Measurements from ENCODE around the gene SUCLG2. TPM values are rescaled to one million over a fixed set of nuclear protein-coding genes. Genes with fewer than 3 reads are reported as not detected.

Gene SUCLG2
- total and polyA plus RNA-seq, 12 donors = 28.3 to 122 (median 97.4) TPM

- no peak for TF ChIP-seq CTCF (IDR thresholded peaks at IDR 0.05)
- no peak for DNase-seq
- Histone ChIP-seq H3K27ac (no peak overlapping the region), H3K4me1 (peaks cover 0 to under 1% (median 0%) of the 10 kb centered on the region in 9 donors), H3K27me3 (no peaks in the 10 kb centered on the region), H3K4me3 (no peak overlapping the region), H3K36me3 (peaks cover 0 to 66% (median 16%) of the 10 kb centered on the region in 9 donors), H3K9me3 (no peaks in the 10 kb centered on the region)
- intact Hi-C loops (cut with DNase I) = no loop called here
- WGBS, 2 donors = 90 to 91% methylated on average over 6 of the region's 6 CpGs
- ATAC-seq = no peak
Measured at GRCh38 chr3:67524046-67524445, 130.4 kb downstream of the SUCLG2 start.

- no peaks in the 10 kb centered on the region for H3K9me3 ChIP-seq
- no peak overlapping the region for H3K4me3 ChIP-seq
- no peak for ATAC-seq
- 96 to 97% methylated on average over 4 of the region's 4 CpGs for WGBS, 2 donors
- TF ChIP-seq CTCF (IDR thresholded peaks at IDR 0.05) = no peak
- no peak overlapping the region for H3K27ac ChIP-seq
- intact Hi-C loops (cut with DNase I) = no loop called here
- no peak for DNase-seq
- H3K27me3 ChIP-seq = no peaks in the 10 kb centered on the region
- H3K4me1 ChIP-seq = no peaks in the 10 kb centered on the region
- peaks cover 0 to 66% (median 15%) of the 10 kb centered on the region in 9 donors for H3K36me3 ChIP-seq
Measured at GRCh38 chr3:67522081-67522480, 132.3 kb downstream of the SUCLG2 start.

- WGBS, 2 donors = 75 to 82% methylated on average over 5 of the region's 5 CpGs
- no peak for TF ChIP-seq CTCF (IDR thresholded peaks at IDR 0.05)
Measured at GRCh38 chr3:67521053-67521646, 133.3 kb downstream of the SUCLG2 start.

GRCh38 chr3:67518236-67518635 lies 136.2 kb downstream of the SUCLG2 start:
- 98% methylated on average over 4 of the region's 4 CpGs for WGBS, 2 donors
- ATAC-seq = no peak
- no peaks in the 10 kb centered on the region for H3K9me3 ChIP-seq
- H3K4me3 ChIP-seq = no peak overlapping the region
- H3K4me1 ChIP-seq = peaks cover 0 to 5% (median 0%) of the 10 kb centered on the region in 9 donors
- H3K27ac ChIP-seq = no peak overlapping the region
- intact Hi-C loops (cut with DNase I) = no loop called here
- no peak for TF ChIP-seq CTCF (IDR thresholded peaks at IDR 0.05)
- no peak for DNase-seq
- no peaks in the 10 kb centered on the region for H3K27me3 ChIP-seq
- H3K36me3 ChIP-seq = peaks cover 0 to 70% (median 8%) of the 10 kb centered on the region in 9 donors

More at GRCh38 chr3:67521053-67521646, 133.3 kb downstream of the SUCLG2 start:
- Histone ChIP-seq H3K27me3 (no peaks in the 10 kb centered on the region), H3K4me3 (no peak overlapping the region), H3K27ac (no peak overlapping the region), H3K36me3 (peaks cover 0 to 66% (median 9%) of the 10 kb centered on the region in 9 donors), H3K4me1 (peaks cover 0 to 5% (median 0%) of the 10 kb centered on the region in 9 donors), H3K9me3 (no peaks in the 10 kb centered on the region)
- DNase-seq = no peak
- intact Hi-C loops (cut with DNase I) = no loop called here
- ATAC-seq = no peak
